PC-3 (cell line): ENCODE measurements around the gene TRIP12. TPM values are rescaled to one million over a fixed set of nuclear protein-coding genes. Genes with fewer than 3 reads are reported as not detected.
"Not testable (repeated sequence)": the region's sequence is repeated elsewhere in the genome, so short reads cannot be mapped to it uniquely, and the experiment has no call there.

Source experiments
- ATAC-seq: fragments of 200-7000 bp; cut with Tn5 transposase; 2 replicates; pipeline ENCODE4 v1.9.1; 2020; ENCODE audit warnings: mild to moderate bottlenecking, moderate library complexity
- BruUV-seq: library from RNA; stranded (reverse); fragments of 400-500 nt; replicated peaks from 2 replicates; lab custom pipeline; 2021; lab: Mats Ljungman, UMichigan
- CTCF ChIA-PET: fragments of 300-600 bp; sonication (Branson Sonifier 250); formaldehyde crosslinking; loops from one replicate; lab custom pipeline; 2022; ENCODE audit warnings: antibody characterized with exemption; lab: Charles Lee
- POLR2A ChIA-PET: fragments of 300-600 bp; sonication (Branson Sonifier 250); formaldehyde crosslinking; loops from one replicate; lab custom pipeline; 2022; ENCODE audit warnings: antibody characterized with exemption; ENCODE audit not compliant: unreplicated experiment; lab: Charles Lee
- DNase-seq: peaks from one replicate; pipeline ENCODE4 v3.0.0-alpha.2; 2015
- H2AFZ ChIP-seq: fragments of 300-600 bp; sonication (generic); 2 replicates; pipeline ENCODE4 v1.6.0; 2016; ENCODE audit warnings: antibody characterized with exemption, low read length
- H3F3A ChIP-seq: fragments of 300-600 bp; sonication (generic); one replicate; pipeline ENCODE4 v1.6.0; 2017; ENCODE audit warnings: antibody characterized with exemption, low read length, control low read depth, mild to moderate bottlenecking; ENCODE audit not compliant: unreplicated experiment
- H3K27ac ChIP-seq: fragments of 300-600 bp; sonication (generic); 2 replicates; pipeline ENCODE4 v1.5.1; 2016; ENCODE audit warnings: mild to moderate bottlenecking, low read length
- H3K27me3 ChIP-seq: fragments of 300-600 bp; sonication (generic); 2 replicates; pipeline ENCODE4 v1.6.1; 2016; ENCODE audit warnings: low read length, mixed read lengths
- H3K36me3 ChIP-seq: fragments of 300-600 bp; sonication (generic); 2 replicates; pipeline ENCODE4 v1.6.1; 2016; ENCODE audit warnings: low read depth, mixed run types, low read length, mixed read lengths
- H3K4me1 ChIP-seq: fragments of 300-600 bp; sonication (generic); 2 replicates; pipeline ENCODE4 v1.5.1; 2016; ENCODE audit warnings: low read length; ENCODE audit not compliant: insufficient read depth
- H3K4me2 ChIP-seq: fragments of 300-600 bp; sonication (generic); 2 replicates; pipeline ENCODE4 v1.6.0; 2016; ENCODE audit warnings: low read length
- H3K4me3 ChIP-seq: fragments of 300-600 bp; sonication (generic); 2 replicates; pipeline ENCODE4 v1.5.1; 2016; ENCODE audit warnings: mild to moderate bottlenecking, low read length, mixed read lengths
- H3K79me2 ChIP-seq: fragments of 300-600 bp; sonication (generic); 2 replicates; pipeline ENCODE4 v1.6.1; 2017; ENCODE audit warnings: low read length, mixed read lengths
- H3K9ac ChIP-seq: fragments of 300-600 bp; sonication (generic); 2 replicates; pipeline ENCODE4 v1.6.0; 2016; ENCODE audit warnings: mild to moderate bottlenecking, low read length
- H3K9me2 ChIP-seq: fragments of 300-600 bp; sonication (generic); replicated peaks from 2 replicates; pipeline ENCODE4 v1.6.1; 2016; ENCODE audit warnings: mixed run types, low read length, mixed read lengths
- H3K9me3 ChIP-seq: fragments of 300-600 bp; sonication (generic); 2 replicates; pipeline ENCODE4 v1.6.1; 2016; ENCODE audit warnings: low read length, mixed read lengths
- H4K20me1 ChIP-seq: fragments of 300-600 bp; sonication (generic); 2 replicates; pipeline ENCODE4 v1.6.1; 2016; ENCODE audit warnings: low read length, mixed read lengths
- EZH2 ChIP-seq: fragments of 300-600 bp; sonication (generic); IDR thresholded peaks from one replicate; pipeline ENCODE4 v1.6.1; 2017; ENCODE audit warnings: antibody characterized with exemption, mild to moderate bottlenecking, low read length; ENCODE audit not compliant: unreplicated experiment
- EZH2phosphoT487 ChIP-seq: fragments of 300-600 bp; sonication (generic); IDR thresholded peaks from 2 replicates; pipeline ENCODE4 v1.6.1; 2018; ENCODE audit warnings: mild to moderate bottlenecking, antibody characterized with exemption, low read length, borderline replicate concordance
- intact Hi-C: fragments of 100-400 bp; cut with micrococcal nuclease; formaldehyde crosslinking; loops from 2 replicates; pipeline ENCODE4 v1.9.0; 2023
- total RNA-seq: library from RNA; depleted of rRNA; stranded (reverse); fragments of >200 nt; gene quantifications from 2 replicates; pipeline ENCODE4 v1.2.3, GENCODE V29; 2014
- TF ChIP-seq, protein P1 (sequence below): fragments of 300-600 bp; sonication (generic); conservative IDR thresholded peaks from 2 replicates; pipeline ENCODE4 v1.5.1; 2017; ENCODE audit warnings: antibody characterized with exemption, low read depth, mild to moderate bottlenecking, low read length

Gene TRIP12
- total RNA-seq, 1 experiment from 2014 or later = 113 TPM

DNA sequence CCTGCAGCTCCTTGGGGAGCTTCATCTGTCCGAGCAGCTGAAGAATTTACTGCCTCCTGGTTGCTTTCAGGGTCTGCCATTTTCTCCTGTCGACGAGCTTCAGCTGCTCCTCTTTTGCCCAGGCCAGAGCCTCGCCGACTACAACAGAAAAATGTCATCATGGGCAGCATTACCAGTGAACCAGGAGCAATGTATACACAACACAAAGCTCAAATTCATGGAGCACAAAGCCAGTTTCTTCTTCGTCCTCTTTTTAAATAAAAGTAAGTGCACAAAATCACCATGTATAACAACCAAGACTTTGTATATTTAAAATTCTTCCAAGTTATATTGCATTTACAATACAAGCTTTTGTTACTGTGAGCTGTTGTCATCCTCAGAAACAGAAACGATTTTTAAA, 85.0 kb downstream of the TRIP12 start:
- Histone ChIP-seq H3K27ac (no peak overlapping the region), H3K4me1 (peaks cover 18% of the 10 kb centered on the region), H3K27me3 (no peaks in the 10 kb centered on the region), H3K9me3 (no peaks in the 10 kb centered on the region), H3K9me2 (no peaks in the 10 kb centered on the region), H3K36me3 (peaks cover 12% of the 10 kb centered on the region; the same call in 1 of the 2 replicates), H3K4me2 (no peak overlapping the region), H3K79me2 (peaks cover 10% of the 10 kb centered on the region; the same call in 1 of the 2 replicates), H3K4me3 (no peak overlapping the region), H3K9ac (no peak overlapping the region), H3F3A (no peaks in the 10 kb centered on the region), H2AFZ (no peak overlapping the region), H4K20me1 (no peaks in the 10 kb centered on the region; the same call in 1 of the 2 replicates)
- TF ChIP-seq EZH2 = no peak
- TF ChIP-seq, protein P1, sequence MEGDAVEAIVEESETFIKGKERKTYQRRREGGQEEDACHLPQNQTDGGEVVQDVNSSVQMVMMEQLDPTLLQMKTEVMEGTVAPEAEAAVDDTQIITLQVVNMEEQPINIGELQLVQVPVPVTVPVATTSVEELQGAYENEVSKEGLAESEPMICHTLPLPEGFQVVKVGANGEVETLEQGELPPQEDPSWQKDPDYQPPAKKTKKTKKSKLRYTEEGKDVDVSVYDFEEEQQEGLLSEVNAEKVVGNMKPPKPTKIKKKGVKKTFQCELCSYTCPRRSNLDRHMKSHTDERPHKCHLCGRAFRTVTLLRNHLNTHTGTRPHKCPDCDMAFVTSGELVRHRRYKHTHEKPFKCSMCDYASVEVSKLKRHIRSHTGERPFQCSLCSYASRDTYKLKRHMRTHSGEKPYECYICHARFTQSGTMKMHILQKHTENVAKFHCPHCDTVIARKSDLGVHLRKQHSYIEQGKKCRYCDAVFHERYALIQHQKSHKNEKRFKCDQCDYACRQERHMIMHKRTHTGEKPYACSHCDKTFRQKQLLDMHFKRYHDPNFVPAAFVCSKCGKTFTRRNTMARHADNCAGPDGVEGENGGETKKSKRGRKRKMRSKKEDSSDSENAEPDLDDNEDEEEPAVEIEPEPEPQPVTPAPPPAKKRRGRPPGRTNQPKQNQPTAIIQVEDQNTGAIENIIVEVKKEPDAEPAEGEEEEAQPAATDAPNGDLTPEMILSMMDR = no peak
- CTCF ChIA-PET = no interaction called here
- intact Hi-C loops = no loop called here
- POLR2A ChIA-PET = interaction anchor here (0.5 to 0.7 kb wide), 2 partner anchors 91 to 904 kb away, joined by 3 to 11 read pairs; no protein-coding TSS in a partner anchor
- no peak for DNase-seq
- ATAC-seq = no peak
- no TSS peak for BruUV-seq

GRCh38 chr2:229835596-229836283, 86.1 kb downstream of the TRIP12 start:
- peaks cover 15% of the 10 kb centered on the region; the same call in 1 of the 2 replicates for H3K36me3 ChIP-seq
- DNase-seq (peak; percentile 32), ATAC-seq (peak; percentile 85)
- peaks cover 18% of the 10 kb centered on the region for H3K4me1 ChIP-seq
- TF ChIP-seq EZH2phosphoT487 (no peak), EZH2 (no peak)
- TF ChIP-seq, protein P1 = no peak
- no peaks in the 10 kb centered on the region; the same call in 1 of the 2 replicates for H4K20me1 ChIP-seq
- H3K9me2 ChIP-seq = no peaks in the 10 kb centered on the region
- H2AFZ ChIP-seq = no peak overlapping the region
- no peaks in the 10 kb centered on the region for H3K27me3 ChIP-seq
- peaks cover 10% of the 10 kb centered on the region; the same call in 1 of the 2 replicates for H3K79me2 ChIP-seq
- H3K9me3 ChIP-seq = no peaks in the 10 kb centered on the region
- no TSS peak for BruUV-seq
- no peak overlapping the region for H3K4me3 ChIP-seq
- no peaks in the 10 kb centered on the region for H3F3A ChIP-seq
- ChIA-PET CTCF (interaction anchor here (0.6 kb wide), 2 partner anchors 27 to 34 kb away, joined by 3 read pairs; no protein-coding TSS in a partner anchor), POLR2A (interaction anchor here (0.6 to 0.7 kb wide), 2 partner anchors 8 to 905 kb away, joined by 3 read pairs; no protein-coding TSS in a partner anchor)
- H3K27ac ChIP-seq = peak overlapping the region; percentile 17
- no peak overlapping the region for H3K4me2 ChIP-seq
- no peak overlapping the region for H3K9ac ChIP-seq
- intact Hi-C loops = no loop called here

- H3K4me2 ChIP-seq, ATAC-seq, H3K9me3 ChIP-seq, H3K27ac ChIP-seq, H3K9me2 ChIP-seq, H3K79me2 ChIP-seq, H3K27me3 ChIP-seq, CTCF ChIA-PET, H2AFZ ChIP-seq, H3K9ac ChIP-seq, POLR2A ChIA-PET, H3F3A ChIP-seq, H3K4me3 ChIP-seq, BruUV-seq, DNase-seq, intact Hi-C loops, H4K20me1 ChIP-seq: not testable (repeated sequence)
- Histone ChIP-seq H3K4me1 (peaks cover 18% of the 10 kb centered on the region), H3K36me3 (peaks cover 18% of the 10 kb centered on the region; the same call in 1 of the 2 replicates)
Observed at GRCh38 chr2:229834368-229834767, 87.4 kb downstream of the TRIP12 start.
